GM18526 (cell line): ENCODE measurements around the gene COL4A1.

ENCODE experiments used
- POLR2A ChIP-seq: IDR thresholded peaks from 3 replicates; pipeline ENCODE4 v1.6.1; 2011; ENCODE audit not compliant: insufficient read length; ENCODE audit errors: extremely low read depth

COL4A1 gene

DNA sequence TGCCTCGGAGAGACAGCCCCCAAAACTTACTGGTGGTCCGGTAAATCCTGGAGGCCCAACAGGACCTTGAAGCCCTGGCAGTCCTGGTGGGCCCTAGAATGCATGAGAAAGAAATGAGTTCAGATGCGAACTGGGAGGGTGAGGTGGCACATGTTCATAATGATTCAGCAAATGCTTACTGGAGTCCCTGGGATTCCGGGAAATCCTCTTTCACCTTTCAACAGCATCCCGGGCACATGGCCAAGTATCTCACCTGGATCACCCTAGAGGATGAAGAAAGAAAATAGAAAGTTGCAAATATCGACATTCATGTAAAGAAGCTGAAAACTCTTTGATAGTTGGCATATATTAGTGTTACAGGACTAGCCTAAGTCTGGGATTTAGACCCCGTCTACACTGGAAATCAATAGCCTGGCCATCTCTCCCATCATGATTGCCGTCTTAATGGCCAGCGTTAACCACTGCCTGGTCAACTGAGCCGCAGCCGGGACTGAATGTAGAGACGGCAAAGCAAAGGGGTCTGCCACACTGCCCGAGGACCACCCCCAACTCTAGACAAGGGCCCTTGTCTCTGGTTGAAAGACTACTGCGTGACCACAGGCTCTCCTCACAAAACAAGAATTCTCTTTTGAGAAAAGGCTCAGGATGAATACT, 96.9 kb downstream of the COL4A1 start:
- no peak for TF ChIP-seq POLR2A

DNA sequence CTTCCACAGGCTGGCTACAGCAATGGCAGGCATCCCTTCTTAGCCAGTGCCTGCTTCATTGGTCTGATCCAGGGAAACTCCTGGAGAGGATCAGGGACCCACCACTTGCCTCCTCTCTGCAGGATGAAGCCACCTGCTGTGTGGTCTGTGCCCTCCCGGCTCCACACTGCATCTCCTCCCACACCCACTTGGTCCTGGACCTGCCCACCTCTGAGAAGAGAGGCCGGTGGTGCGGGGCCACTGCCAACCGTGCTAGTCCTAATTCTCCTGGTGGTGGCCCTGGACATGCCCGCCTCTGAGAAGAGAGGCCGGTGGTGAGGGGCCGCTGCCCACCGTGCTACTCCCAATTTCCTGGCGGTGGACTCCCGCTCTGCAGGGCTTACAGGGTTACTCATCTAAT, 98.8 kb downstream of the COL4A1 start:
- no peak for TF ChIP-seq POLR2A

DNA sequence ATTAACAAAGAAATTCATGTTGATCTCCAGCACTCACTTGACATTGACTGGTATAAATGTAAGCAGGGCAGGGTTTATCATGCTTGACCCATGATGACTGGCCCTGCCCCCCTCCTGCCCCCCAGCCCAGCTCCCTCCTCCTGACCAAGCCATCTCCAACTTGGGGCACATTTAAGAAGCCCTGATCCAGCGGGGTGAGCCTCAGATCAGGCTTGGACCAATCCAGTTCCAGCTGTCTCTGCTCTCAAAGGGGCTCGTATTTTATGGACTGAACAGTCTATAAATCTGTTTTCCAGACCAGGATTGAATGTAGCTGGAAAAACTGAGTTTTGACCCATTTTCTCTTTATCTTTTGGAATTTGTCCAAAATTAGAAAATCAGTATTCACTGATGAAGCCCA, 100.0 kb downstream of the COL4A1 start:
- no peak for TF ChIP-seq POLR2A

- no peak for TF ChIP-seq POLR2A
Observed at GRCh38 chr13:110206185-110206584, 100.8 kb downstream of the COL4A1 start.

DNA sequence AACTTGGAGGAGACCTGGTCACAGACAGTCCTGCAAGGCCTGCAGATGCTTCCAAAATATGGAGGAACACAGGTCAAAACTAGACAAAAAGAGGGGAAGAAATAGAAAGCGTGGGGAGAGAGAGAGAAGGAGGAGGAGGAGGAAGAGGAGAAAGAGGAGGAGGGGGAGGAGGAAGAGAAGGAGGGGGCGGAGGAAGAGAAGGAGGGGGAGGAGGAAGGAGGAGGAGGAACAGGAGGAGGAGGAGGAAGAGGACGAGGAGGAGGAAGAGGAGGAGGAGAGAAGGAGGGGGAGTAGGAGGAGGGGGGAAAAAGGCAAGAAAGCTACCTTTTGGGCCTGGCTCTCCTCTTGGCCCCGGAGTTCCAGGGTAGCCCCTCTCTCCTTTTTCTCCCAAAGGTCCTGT, 105.8 kb downstream of the COL4A1 start:
- no peak for TF ChIP-seq POLR2A

DNA sequence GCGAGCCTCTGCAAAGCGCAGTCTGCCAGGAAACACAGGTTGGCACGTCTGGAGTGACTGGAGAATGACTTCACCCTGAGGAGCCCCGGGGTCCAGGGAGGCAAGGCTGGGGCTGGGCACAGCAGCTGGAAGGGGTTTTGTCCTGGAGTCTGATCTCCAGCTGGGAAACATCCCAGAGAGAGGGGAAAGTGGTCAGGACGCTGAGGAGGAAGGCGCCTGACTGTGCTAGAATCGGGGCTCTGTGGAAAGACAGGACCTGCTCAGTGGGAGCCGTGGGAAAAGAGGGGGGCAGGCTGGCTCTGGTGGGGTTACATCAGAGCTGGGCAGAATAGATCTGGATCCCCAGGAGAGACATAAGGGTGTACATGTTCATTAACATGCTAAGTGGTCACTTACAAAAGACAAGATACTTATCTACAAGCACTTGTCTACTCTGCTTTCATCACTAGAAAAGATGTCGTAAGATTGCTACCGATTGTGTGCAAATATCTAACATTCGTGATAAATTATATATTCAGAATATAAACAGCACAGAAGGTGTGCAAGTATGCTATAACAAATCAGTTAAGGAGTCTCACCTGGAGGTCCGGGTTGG, 106.6 kb downstream of the COL4A1 start:
- no peak for TF ChIP-seq POLR2A

- TF ChIP-seq POLR2A, result no peak
Observed at GRCh38 chr13:110199046-110199831, 107.7 kb downstream of the COL4A1 start.

- no peak for TF ChIP-seq POLR2A
Observed at GRCh38 chr13:110197471-110197870, 109.5 kb downstream of the COL4A1 start.

DNA sequence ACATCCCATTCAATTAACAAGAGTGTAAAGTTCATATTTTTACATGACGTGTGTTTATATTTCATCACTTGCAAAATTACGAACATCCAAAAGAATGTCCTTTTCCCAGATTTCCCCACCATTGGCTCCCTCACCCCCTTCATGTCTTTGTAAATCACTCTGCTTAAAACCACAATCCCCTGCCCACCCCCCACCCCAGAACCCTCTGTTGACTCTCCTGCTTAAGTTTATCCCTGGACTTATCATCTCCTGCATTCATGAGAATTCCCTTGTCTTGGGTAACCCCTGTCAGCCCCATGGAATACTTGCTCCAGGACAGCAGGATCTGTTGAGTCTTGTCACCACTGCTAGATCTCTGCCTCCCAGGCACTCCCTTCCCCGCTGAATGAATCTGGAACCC, 109.9 kb downstream of the COL4A1 start:
- TF ChIP-seq POLR2A, result no peak

DNA sequence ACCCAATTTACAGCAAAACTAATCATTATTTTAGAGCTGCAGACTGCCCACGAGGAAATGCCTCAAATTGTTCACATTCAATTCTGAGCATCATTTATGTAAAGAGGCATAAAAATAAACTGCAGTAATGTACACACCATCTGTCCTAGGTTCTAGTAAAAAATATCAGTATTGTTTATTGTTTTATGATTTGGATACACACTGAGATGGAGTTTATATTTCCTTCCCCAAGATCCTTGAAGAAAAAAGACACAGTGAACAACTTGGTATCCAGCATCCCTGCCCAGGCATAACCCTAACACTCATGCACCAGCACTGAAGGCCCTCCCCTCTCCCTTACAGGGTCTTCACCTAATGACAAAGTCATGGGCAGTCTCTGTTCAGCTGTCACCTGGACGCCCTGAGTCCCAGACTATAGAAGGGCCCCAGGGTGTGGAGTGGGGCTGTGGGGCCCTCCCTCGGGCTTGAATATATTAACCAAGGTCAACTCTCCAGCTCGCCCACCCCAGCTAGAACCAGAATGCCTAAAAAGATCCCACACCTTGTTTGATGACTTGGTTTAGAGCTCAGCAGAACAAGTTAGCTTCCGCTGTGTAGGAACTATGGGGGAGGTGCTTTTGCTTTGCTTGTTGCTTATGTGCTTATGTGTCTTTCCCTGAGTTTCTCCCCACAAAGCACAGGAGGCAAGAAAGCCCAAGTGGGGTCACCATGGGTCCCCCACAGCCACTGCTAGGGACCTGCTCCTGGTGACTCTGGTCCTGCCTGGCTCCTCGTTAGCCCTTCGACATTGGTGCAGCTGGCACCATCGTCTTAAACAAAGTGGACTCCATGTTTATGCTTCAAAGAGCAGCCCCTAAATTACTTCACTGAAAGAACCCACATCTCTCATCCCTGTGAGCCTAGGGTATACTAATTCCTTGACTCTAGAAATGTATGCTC, 111.1 kb downstream of the COL4A1 start:
- no peak for TF ChIP-seq POLR2A

- no peak for TF ChIP-seq POLR2A
Observed at GRCh38 chr13:110194451-110194850, 112.5 kb downstream of the COL4A1 start.

DNA sequence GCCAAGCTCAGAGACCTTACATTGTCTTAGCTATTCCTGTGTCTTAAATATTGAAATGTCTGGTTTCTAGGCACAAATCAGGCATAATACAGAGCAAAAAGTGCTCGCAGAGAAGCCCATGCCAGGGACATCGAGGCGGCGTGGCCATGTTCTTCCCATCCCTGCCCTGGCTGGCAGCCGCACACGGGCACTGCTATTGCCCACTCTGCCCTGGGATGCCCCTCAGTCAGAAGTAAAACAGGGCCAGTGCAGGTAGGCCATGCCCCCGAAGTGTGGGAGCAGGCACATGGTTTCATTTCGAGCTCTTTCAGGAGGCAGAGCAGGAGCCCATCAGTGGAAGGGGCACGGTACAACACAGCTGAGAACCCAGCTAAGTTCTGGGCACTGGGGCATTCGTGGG, 113.5 kb downstream of the COL4A1 start:
- TF ChIP-seq POLR2A, result no peak

- no peak for TF ChIP-seq POLR2A
Observed at GRCh38 chr13:110192472-110192871, 114.5 kb downstream of the COL4A1 start.

DNA sequence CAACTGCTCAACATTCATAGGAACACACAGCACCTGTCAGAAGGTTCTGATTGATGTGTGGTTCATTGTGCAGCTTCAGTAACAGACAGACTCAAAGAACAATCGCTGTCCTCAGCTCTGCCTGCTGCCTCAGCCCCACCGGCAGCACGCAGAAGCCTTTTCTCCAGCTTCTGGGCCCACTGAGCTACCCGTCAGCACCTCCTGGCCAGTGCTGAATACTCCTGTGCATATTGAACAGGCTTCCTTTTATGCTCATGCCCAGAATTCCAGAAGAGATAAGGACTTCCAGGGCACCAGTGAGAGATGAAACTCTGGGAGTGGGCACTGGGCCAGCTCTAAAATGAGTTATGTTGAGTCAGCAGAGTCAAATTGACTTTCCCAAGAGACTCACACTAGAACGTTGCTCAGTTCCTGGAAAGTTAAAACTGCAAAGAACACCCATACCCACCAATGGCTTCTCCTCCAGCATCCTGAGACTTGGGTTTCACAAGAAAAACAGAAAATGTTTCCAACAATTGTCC, 119.3 kb downstream of the COL4A1 start:
- no peak for TF ChIP-seq POLR2A

DNA sequence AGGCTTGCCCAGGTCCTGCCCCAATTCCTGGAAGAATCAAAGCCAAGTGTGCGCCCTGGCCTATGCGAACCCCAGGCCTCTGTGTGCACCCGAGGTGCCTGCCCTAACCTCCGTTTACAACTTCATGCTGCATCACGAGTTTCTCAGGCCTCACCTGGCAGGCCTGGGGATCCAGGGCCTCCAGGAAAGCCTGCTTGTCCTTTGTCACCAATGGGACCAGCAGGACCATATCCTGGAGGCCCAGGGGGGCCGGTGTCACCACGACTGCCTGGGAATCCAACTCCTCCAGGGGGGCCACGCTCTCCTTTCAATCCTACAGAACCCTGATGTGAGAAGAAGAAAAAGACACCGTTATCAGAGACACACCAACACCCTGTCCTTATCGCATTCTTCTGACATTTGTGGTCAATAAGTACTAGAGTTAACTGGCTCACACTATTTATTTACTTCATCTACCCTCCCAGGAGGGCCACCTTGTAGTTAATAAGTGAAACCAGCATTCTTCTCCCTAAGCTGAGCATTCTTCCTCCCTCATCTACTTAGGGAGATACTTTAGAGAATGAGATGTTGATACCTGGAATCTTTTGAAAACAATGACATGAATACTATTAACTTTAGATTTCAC, 120.6 kb downstream of the COL4A1 start:
- TF ChIP-seq POLR2A, result no peak
